Stomach (tissue), 4 donors: ENCODE measurements around the gene TNRC6C.

Experiments
- CTCF ChIP-seq, 7 experiments: fragments of 450-650 bp in 4 of 7; fragments of 200-600 bp in 3 of 7; sonication (generic) in 3 of 7; IDR thresholded peaks; one replicate each; pipeline ENCODE4 v1.5.1; 2016 to 2019; ENCODE audit warnings: antibody characterized with exemption in 7 of 7, control low read depth in 2 of 7, mild to moderate bottlenecking in 1 of 7
- EP300 ChIP-seq: sonication (generic); formaldehyde crosslinking; IDR thresholded peaks from one replicate; pipeline ENCODE4 v1.6.1; 2017; ENCODE audit warnings: antibody characterized with exemption
- POLR2A ChIP-seq, 4 donors: fragments of 450-650 bp; IDR thresholded peaks; one replicate each; pipeline ENCODE4 v1.6.1; 2016; ENCODE audit warnings: antibody characterized with exemption in 4 of 4, control low read depth in 2 of 4, mild to moderate bottlenecking in 1 of 4, moderate library complexity in 1 of 4
- POLR2AphosphoS5 ChIP-seq, 3 donors: sonication (generic); formaldehyde crosslinking; IDR thresholded peaks; one replicate each; pipeline ENCODE4 v1.6.1; 2016; ENCODE audit warnings: antibody characterized with exemption in 3 of 3

- no peak for TF ChIP-seq POLR2A (IDR thresholded peaks at IDR 0.05)
- TF ChIP-seq CTCF (IDR thresholded peaks at IDR 0.05), result no peak
- no peak for TF ChIP-seq POLR2AphosphoS5 (IDR thresholded peaks at IDR 0.05)
- no peak for TF ChIP-seq EP300
Measured at GRCh38 chr17:78104540-78104941, 146.0 kb downstream of the TNRC6C start.
